GM13977 (cell line): ENCODE data around the gene WNT11.

Experiments
- DNase-seq: peaks from one replicate; pipeline ENCODE4 v3.0.0; 2012; ENCODE audit warnings: low spot score
- CTCF ChIP-seq: IDR thresholded peaks from 2 replicates; pipeline ENCODE4 v1.5.1; 2012; ENCODE audit warnings: mild to moderate bottlenecking, control low read depth; ENCODE audit not compliant: insufficient read depth; ENCODE audit errors: extremely low read depth, missing control alignments
- in situ Hi-C: fragments of 300-500 bp; cut with MboI; formaldehyde crosslinking; loops from one replicate; pipeline ENCODE4 v1.12.0; 2022; ENCODE audit warnings: low sequenced_read_pairs, low pct_unique_long_range_greater_than_20kb, mixed read lengths, inconsistent platforms; ENCODE audit not compliant: unreplicated experiment

WNT11 gene

GRCh38 chr11:76234416-76235232, 28.3 kb upstream of the WNT11 start:
- DNase-seq = peak; percentile 61
- in situ Hi-C loops = no loop called here
- TF ChIP-seq CTCF = no peak

GRCh38 chr11:76234021-76234415, 27.7 kb upstream of the WNT11 start:
- no peak for DNase-seq
- in situ Hi-C loops = no loop called here
- no peak for TF ChIP-seq CTCF

DNA sequence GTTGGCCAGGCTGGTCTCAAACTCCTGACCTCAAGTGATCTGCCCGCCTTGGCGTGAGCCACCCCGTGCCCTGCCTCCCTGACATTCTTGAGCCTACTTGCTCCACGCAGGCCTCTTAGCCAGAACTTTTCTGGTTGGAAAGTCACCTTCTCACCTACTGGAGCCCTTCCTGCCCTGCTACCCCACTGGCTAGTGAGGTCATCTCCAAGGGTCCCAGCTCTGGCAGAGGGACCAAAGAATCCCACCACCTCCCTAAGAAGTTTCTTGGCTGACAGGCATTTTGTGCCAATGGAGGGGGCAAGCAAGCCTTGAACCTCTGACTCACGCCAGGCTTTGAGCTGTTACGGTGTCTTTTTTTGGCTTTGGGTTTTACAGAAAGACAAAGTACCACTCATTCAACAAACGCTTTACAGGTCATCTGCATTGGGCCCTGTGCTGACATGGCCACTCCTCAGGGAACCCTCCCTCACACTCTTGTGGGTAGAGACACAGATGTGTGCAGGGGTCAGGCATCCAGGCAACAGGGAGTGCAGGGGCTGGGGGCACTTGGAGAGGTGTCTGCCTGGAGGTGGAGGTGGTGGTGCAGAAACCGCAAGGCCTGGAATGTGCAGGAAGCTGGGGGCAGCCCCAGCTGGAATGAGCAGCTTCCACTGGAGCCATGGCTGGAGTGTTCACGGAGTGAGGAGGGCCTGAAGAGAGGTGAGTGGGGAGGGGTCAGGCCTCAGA, 27.1 kb upstream of the WNT11 start:
- TF ChIP-seq CTCF = no peak
- no peak for DNase-seq
- in situ Hi-C loops = no loop called here

- TF ChIP-seq CTCF = no peak
- peak; percentile 75 for DNase-seq
- in situ Hi-C loops = no loop called here
These were observed 25.8 kb upstream of the WNT11 start for GRCh38 chr11:76232026-76232665.

- no peak for TF ChIP-seq CTCF
- no peak for DNase-seq
- in situ Hi-C loops = no loop called here
These were observed 24.9 kb upstream of the WNT11 start for GRCh38 chr11:76231121-76231738.

GRCh38 chr11:76230392-76230791, 24.1 kb upstream of the WNT11 start:
- in situ Hi-C loops = no loop called here
- TF ChIP-seq CTCF = no peak
- no peak for DNase-seq
